Peyer's patch (tissue), 4 donors: ENCODE measurements around the gene CPXM1. TPM values are rescaled to one million over a fixed set of nuclear protein-coding genes. Genes with fewer than 3 reads are reported as not detected.

Experiments
- DNase-seq, 3 donors: peaks; one replicate each; pipeline ENCODE4 v3.0.0-alpha.2; 2017 to 2019
- H3K27ac ChIP-seq, 4 donors: fragments of 200-600 bp; sonication (generic); one replicate each; pipeline ENCODE4 v1.5.1; 2016 to 2019
- H3K27me3 ChIP-seq, 2 donors: fragments of 200-600 bp; sonication (generic); one replicate each; pipeline ENCODE4 v1.5.1; 2019
- H3K36me3 ChIP-seq, 3 donors: fragments of 200-600 bp; sonication (generic); one replicate each; pipeline ENCODE4 v1.5.1; 2016 to 2019
- H3K4me1 ChIP-seq, 4 donors: fragments of 200-600 bp; sonication (generic); one replicate each; pipeline ENCODE4 v1.5.1; 2016 to 2019
- H3K4me3 ChIP-seq, 4 donors: fragments of 200-600 bp; sonication (generic); 1 replicate in 3 of 4; 2 replicates in 1 of 4; pipeline ENCODE4 v1.5.1; 2016 to 2019; ENCODE audit warnings: mild to moderate bottlenecking in 1 of 4
- H3K9me3 ChIP-seq, 4 donors: fragments of 200-600 bp; sonication (generic); one replicate each; pipeline ENCODE4 v1.5.1; 2016 to 2019; ENCODE audit warnings: mild to moderate bottlenecking in 1 of 4
- CTCF ChIP-seq, 6 experiments: fragments of 450-650 bp in 4 of 6; fragments of 200-600 bp in 2 of 6; sonication (generic) in 1 of 6; IDR thresholded peaks; one replicate each; pipeline ENCODE4 v1.5.1; 2017 to 2019; ENCODE audit warnings: antibody characterized with exemption in 6 of 6, mild to moderate bottlenecking in 3 of 6, moderate library complexity in 1 of 6
- POLR2A ChIP-seq, 2 donors: fragments of 450-650 bp; IDR thresholded peaks; one replicate each; pipeline ENCODE4 v1.5.1; 2017; ENCODE audit warnings: antibody characterized with exemption in 2 of 2, mild to moderate bottlenecking in 2 of 2, moderate library complexity in 2 of 2
- total RNA-seq, 4 donors: library from RNA; depleted of rRNA; stranded (reverse); fragments of >200 nt; gene quantifications; one replicate each; pipeline ENCODE4 v1.1.0, GENCODE V29; 2016

Gene CPXM1
- total RNA-seq, 4 donors from 2014 or later = 1.1 to 2.5 (median 1.2) TPM; not detected in 1

GRCh38 chr20:2754424-2754823 is 46.0 kb downstream of the CPXM1 start:
- Histone ChIP-seq H3K27me3 (no peaks in the 10 kb centered on the region), H3K4me1 (peaks cover 3 to 38% (median 18%) of the 10 kb centered on the region in 4 donors), H3K27ac (no peak overlapping the region), H3K4me3 (no peak overlapping the region), H3K36me3 (no peaks in the 10 kb centered on the region), H3K9me3 (no peaks in the 10 kb centered on the region)
- TF ChIP-seq POLR2A (IDR thresholded peaks at IDR 0.05) = no peak
- no peak for DNase-seq

- no peaks in the 10 kb centered on the region for H3K27me3 ChIP-seq
- TF ChIP-seq CTCF (IDR thresholded peaks at IDR 0.05) = no peak
- no peak for TF ChIP-seq POLR2A (IDR thresholded peaks at IDR 0.05)
- DNase-seq = peak in 1 of 3 donors; percentile 23
- H3K36me3 ChIP-seq = no peaks in the 10 kb centered on the region
- H3K4me1 ChIP-seq = peaks cover 3 to 38% (median 18%) of the 10 kb centered on the region in 4 donors
- no peak overlapping the region for H3K27ac ChIP-seq
- H3K4me3 ChIP-seq = no peak overlapping the region
- no peaks in the 10 kb centered on the region for H3K9me3 ChIP-seq
Measured at GRCh38 chr20:2753461-2754040, 46.9 kb downstream of the CPXM1 start.

- Histone ChIP-seq H3K27ac (peak overlapping the region in 1 of 4 donors; percentile 25), H3K27me3 (no peaks in the 10 kb centered on the region), H3K36me3 (no peaks in the 10 kb centered on the region), H3K4me1 (peaks cover 3 to 38% (median 18%) of the 10 kb centered on the region in 4 donors), H3K9me3 (no peaks in the 10 kb centered on the region), H3K4me3 (peak overlapping the region; percentile 27 to 64 (median 56))
- peak in 1 of 3 donors; percentile 56 for DNase-seq
- no peak for TF ChIP-seq POLR2A (IDR thresholded peaks at IDR 0.05)
- TF ChIP-seq CTCF (IDR thresholded peaks at IDR 0.05) = peak; percentile 15 to 53 (median 43)
Measured at GRCh38 chr20:2752567-2753460, 47.6 kb downstream of the CPXM1 start.

- peak overlapping the region in 3 of 4 donors; percentile 32 to 49 (median 36) for H3K27ac ChIP-seq
- H3K4me1 ChIP-seq = peaks cover 3 to 38% (median 18%) of the 10 kb centered on the region in 4 donors
- H3K27me3 ChIP-seq = no peaks in the 10 kb centered on the region
- no peaks in the 10 kb centered on the region for H3K9me3 ChIP-seq
- DNase-seq = peak in 1 of 3 donors; percentile 58
- no peak for TF ChIP-seq POLR2A (IDR thresholded peaks at IDR 0.05)
- peak in 3 of 6 experiments; percentile 11 to 31 (median 24) for TF ChIP-seq CTCF (IDR thresholded peaks at IDR 0.05)
- H3K36me3 ChIP-seq = no peaks in the 10 kb centered on the region
- H3K4me3 ChIP-seq = peak overlapping the region; percentile 27 to 64 (median 56)
Measured at GRCh38 chr20:2751878-2752566, 48.4 kb downstream of the CPXM1 start.

GRCh38 chr20:2751347-2751877 is 49.0 kb downstream of the CPXM1 start:
- H3K27ac ChIP-seq = peak overlapping the region in 3 of 4 donors; percentile 32 to 49 (median 36)
- peaks cover 3 to 38% (median 18%) of the 10 kb centered on the region in 4 donors for H3K4me1 ChIP-seq
- no peaks in the 10 kb centered on the region for H3K9me3 ChIP-seq
- peak overlapping the region; percentile 27 to 64 (median 56) for H3K4me3 ChIP-seq
- TF ChIP-seq POLR2A (IDR thresholded peaks at IDR 0.05) (no peak), CTCF (IDR thresholded peaks at IDR 0.05) (no peak)
- no peaks in the 10 kb centered on the region for H3K27me3 ChIP-seq
- H3K36me3 ChIP-seq = no peaks in the 10 kb centered on the region
- DNase-seq = peak in 1 of 3 donors; percentile 42
